ENCODE data around the gene AP5Z1.

GRCh38 chr7:4786015-4786414 is 10.6 kb downstream of the AP5Z1 start:
- TF ChIP-seq POLR2A (IDR thresholded peaks at IDR 0.05; ENCODE audit: low read depth) = no peak
- no peak for TF ChIP-seq CTCF (IDR thresholded peaks at IDR 0.05)
- TF ChIP-seq EP300 (IDR thresholded peaks at IDR 0.05) = no peak
- TF ChIP-seq POLR2AphosphoS5 (IDR thresholded peaks at IDR 0.05) = no peak

All from esophagus muscularis mucosa (tissue), 4 donors.